HS-5 (cell line): ENCODE measurements around the gene EEF1AKMT4.

ENCODE experiments used
- DNase-seq: peaks from one replicate; pipeline ENCODE4 v3.0.0-alpha.2; 2012; ENCODE audit warnings: low read depth

The EEF1AKMT4 gene

DNA sequence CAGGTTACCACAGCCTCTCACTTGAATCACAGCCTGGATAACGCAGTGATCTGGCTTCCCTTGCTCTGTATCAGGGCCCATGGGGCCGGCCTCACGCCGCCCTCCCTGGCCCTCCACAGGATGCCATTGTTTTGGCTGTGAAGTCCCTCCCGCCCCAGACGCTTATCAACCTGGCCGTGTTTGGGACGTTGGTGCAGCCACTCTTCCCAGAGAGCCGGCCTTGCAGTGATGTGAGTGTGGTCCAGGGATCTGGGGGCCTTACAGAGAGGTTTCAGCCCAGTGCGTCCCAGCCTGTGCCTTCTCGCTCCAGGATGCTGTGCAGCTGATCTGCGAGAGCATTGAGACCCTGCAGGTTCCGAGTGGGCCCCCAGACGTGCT, 13.4 kb upstream of the EEF1AKMT4 start:
- DNase-seq = no peak

DNA sequence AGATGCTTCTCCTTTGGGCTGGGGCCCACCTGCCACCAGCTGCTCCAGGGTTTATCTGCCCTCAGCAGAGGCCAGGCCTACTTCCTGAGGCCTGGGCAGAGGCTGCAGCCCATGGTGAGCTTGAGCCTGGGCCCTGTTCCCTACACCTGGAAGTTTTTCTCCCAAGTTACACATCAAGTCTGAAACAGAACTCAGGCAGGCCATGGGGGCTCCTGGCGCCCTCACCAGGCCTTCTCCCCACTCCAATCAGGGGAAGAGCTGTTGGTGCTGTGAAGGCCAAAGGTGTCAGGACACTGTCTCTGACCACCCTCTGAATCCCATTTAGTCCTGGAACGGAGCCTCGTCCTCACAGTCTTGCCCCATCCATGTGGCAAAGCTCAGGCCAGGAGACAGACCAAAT, 12.8 kb upstream of the EEF1AKMT4 start:
- DNase-seq = no peak

DNA sequence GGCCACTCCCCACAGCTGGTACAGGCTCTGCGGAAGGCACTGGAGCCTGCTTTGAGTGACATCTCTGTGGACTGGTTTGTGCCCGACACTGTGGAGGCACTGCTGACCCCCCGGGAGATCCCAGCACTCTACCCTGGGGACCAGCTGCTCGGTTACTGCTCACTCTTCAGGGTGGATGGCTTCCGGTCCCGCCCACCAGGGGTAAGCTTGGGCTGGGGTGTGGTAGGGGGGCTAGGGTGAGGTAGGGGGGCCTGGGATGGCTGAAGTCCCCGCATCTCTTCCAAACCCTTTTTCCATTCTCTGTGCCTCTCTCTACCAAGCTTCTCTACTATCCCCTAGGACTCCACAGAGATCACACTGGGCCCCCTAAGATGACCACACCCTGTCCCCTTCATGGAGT, 12.3 kb upstream of the EEF1AKMT4 start:
- no peak for DNase-seq

DNA sequence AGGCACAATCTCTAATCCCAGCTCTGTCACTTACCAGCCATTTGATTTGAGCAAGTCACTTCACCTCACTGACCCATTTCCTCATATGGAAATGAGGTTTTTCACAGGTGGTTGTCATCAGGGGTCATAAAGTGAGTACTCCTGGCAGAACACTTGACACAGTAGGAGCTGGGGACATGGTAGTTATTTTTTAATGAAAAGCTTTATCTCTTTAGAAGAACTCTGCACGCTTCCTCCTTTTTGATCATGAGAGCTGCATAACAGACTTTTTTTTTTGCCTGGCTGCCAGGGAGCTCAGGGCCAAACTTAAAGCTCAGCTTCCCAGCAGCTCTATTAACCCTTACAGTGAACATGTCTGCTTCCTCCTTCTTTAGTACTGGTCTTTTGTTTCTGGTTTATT, 11.7 kb upstream of the EEF1AKMT4 start:
- DNase-seq = no peak

DNA sequence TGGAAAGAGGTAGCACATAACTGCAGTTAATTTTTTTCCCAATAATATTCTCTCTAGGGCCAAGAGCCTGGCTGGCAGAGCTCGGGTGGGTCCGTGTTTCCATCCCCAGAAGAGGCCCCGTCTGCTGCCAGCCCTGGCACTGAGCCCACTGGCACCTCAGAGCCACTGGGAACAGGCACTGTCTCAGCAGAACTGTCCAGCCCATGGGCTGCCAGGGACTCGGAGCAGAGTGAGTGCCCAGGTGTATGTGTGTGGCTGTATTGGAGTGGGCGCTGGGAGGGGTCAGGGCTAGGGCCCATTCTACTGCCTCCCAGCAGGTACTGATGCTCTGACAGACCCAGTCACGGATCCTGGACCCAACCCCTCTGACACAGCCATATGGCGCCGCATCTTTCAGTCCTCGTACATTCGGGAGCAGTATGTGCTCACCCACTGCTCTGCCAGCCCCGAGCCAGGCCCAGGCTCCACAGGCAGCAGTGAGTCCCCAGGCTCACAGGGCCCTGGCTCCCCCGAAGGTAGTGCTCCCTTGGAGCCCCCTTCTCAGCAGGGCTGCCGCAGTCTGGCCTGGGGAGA, 11.1 kb upstream of the EEF1AKMT4 start:
- no peak for DNase-seq

DNA sequence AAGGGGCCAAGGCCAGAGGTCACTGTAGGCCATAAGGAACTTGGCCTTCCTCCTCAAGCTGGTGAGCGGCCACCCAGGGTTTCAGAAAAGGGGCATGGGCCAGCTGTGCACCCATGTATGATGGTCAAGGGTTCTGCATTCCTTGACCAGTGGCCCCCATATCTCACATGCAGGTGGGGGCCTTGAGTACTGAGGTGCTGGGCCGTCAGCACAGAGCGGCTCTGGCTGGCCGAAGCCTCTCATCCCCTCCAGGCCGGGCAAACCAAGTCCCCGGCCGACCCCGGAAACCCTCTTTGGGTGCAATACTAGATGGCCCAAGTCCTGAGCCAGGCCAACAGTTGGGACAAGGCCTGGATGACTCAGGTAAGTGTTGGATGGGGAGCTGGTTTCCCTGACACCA, 10.3 kb upstream of the EEF1AKMT4 start:
- DNase-seq = no peak

DNA sequence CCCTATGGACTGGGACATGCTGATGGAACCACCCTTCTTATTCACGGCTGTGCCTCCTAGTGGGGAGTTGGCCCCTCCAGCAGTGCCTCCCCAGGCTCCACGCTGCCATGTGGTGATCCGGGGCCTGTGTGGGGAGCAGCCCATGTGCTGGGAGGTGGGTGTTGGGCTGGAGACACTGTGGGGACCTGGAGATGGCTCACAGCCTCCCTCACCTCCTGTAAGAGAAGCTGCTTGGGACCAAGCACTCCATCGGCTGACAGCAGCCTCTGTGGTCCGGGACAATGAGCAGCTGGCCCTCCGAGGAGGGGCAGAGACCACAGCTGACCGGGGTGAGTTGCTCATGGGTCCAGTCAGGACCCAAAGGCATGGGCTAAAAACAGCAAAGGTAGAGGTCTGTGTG, 9.8 kb upstream of the EEF1AKMT4 start:
- no peak for DNase-seq

DNA sequence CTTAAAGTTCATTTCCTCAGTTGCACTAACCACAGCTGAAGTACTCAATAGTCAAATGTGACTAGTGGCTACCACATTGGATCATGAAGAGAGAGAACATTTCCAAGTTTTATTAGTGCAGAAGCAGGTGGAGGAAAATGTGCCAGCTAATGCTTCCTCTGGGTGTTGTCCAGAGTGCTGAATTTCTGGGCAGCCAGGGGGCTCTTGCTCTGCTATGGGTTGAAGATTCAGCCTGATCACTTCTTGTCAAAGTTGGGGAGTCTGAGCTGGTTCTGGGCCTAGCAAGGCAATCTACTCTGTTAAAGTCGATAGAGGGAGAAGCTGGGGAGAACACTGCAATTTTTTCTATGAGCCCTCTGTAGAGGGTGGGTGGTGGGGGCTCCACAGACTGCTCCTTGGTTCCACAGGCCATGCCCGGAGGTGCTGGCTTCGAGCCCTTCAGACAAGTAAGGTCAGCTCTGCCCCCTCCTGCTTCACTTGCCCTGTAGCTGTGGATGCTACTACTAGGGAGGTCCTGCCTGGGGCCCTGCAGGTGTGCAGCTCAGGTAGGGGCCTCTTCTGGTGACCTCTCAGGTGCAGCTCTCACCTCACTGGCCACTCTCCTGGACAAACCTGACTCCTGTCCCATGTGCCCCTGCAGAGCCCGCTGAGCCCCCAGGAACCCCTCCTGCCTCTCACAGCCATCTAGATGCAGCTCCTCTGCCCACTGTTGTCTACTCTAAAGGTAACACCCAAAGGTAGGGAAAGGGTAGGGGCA, 8.9 kb upstream of the EEF1AKMT4 start:
- no peak for DNase-seq

DNA sequence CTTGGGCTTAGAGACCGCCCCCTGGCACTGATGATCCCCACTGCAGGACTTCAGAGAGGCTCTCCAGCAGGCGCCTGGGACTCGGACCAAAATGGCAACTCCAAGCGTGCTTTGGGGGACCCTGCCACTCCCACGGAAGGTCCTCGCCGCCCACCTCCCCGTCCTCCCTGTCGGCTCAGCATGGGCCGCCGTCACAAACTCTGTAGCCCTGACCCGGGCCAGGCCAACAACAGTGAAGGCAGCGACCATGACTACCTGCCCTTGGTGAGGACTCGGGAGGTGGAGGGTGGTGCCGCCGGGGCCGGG, 8.4 kb upstream of the EEF1AKMT4 start:
- no peak for DNase-seq

DNA sequence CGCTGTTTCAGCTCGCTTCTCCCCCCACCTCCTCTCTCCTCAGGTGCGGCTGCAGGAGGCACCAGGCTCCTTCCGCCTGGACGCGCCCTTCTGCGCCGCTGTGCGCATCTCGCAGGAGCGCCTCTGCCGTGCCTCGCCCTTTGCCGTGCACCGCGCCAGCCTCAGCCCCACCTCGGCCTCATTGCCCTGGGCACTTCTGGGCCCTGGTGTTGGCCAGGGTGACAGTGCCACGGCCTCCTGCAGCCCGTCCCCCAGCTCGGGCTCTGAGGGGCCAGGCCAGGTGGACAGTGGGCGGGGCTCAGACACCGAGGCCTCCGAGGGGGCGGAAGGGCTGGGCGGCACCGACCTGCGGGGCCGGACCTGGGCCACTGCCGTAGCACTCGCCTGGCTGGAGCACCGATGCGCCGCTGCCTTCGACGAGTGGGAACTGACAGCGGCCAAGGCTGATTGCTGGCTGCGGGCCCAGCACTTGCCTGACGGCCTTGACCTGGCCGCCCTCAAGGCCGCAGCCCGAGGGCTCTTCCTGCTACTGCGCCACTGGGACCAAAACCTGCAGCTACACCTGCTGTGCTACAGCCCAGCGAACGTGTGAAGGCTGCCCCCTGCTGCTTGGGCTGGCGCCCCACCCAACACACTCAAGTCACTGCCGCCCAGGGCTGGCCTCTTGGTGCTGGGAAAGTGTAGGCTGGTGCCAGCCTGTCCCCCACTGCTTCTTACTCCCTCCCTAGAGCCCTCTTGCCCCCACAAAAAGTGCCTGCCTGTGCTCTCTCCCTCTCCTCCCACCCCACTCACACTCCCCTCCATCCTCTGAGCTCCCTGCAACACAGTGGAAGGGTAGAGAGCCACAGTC, 7.8 kb upstream of the EEF1AKMT4 start:
- DNase-seq = no peak

DNA sequence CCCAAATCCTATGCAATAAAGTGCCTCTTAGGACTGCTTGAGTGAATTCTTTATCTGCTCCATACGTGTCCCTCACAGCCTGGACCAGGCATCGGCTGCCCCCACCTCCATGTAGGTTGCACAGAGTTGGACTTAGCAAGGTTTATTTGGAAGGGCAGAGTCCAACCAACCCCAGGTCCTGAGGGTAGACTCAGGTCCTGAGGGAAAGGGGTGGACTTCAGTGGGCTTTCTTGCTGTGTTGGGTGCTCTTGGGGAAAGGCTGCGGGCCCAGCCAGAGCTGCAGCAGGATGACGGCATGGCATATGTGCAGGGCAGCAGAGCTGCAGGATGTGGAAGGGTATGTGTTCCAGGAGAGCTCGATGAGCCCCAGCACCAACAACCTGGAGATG, 7.2 kb upstream of the EEF1AKMT4 start:
- DNase-seq = no peak

DNA sequence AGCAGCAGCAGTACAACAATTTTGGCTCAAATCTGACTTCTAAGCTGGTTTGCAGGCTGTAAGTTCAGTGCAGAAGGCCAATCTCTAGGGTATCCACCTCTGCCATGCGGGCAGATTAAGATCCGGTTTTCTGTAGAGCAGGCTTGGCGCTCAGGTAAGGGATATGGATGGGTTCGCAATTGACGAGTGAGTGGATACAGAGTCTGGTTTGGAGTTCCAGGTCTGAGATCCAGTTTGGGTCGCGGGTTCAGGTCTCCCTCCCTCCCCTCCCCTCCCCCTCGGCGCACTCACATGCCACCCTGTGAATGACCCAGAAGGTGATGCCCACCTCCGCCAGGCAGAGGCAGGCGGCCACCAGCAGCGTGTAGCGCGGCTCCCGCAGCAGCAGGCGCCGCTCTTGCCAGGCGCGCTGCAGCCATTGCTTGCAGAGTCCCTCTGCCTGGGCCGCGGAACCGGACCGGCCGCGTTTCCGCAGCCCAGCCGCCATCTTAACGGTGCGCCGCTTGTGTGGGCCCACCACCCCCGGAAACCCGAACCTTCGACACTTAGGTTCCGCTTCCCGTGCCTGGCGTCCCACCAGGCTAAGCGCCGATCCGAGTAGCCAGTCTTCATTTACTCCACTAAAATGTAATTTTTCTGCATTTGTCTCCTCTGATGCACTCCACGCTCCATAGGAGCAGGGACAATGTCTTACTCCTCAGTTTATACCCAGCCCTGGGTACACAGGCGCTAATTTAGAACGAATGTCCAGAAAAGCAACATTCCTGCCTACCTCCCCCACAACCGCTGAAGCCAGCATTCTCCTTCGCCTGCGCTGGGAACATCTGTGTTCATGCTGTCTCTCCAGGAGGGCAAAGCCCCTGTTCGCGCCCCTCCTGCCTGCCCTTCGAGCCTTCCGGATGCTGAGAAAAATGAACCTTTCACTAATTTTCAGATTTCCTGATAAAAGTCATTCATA, 739 bp upstream of the EEF1AKMT4 start, which contains the start of gene ALG3:
TSS of gene ALG3 (minus strand) at position 509 of the 958 bp plus-strand sequence. CDS start at position 487, 22 bp downstream.
- DNase-seq = peak; percentile 58

DNA sequence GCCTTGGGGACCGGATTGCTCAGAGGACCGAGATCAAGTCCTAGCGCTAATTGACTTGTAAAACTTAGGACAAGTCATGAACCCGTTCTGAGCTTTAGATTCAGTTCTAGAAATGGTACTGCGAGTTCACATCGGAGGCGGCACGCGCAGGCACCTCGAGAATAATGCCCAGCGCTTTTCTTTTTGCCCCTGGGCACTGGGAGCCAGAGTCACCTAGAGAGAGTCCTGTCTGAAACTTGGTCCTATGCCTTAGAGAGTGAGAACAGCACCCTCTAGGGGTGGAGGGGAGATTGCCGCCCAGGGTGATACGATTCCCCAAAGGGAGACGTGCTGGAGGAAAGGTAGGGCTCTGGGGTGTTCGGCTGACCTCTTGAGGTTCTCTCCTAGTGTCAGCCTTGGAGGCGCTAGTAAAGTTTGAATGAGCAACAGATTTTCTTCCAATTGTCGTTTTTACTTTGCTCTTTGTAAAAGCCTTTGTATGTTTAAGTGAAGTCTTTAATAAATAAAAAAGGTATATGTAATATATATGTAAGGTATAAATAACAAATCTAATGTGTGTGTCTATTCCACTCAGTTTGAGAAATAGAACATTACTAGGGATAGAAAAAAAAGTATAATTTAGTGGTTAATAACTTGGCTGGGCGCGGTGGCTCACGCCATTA, 826 bp downstream of the EEF1AKMT4 start:
- DNase-seq = peak; percentile 87

DNA sequence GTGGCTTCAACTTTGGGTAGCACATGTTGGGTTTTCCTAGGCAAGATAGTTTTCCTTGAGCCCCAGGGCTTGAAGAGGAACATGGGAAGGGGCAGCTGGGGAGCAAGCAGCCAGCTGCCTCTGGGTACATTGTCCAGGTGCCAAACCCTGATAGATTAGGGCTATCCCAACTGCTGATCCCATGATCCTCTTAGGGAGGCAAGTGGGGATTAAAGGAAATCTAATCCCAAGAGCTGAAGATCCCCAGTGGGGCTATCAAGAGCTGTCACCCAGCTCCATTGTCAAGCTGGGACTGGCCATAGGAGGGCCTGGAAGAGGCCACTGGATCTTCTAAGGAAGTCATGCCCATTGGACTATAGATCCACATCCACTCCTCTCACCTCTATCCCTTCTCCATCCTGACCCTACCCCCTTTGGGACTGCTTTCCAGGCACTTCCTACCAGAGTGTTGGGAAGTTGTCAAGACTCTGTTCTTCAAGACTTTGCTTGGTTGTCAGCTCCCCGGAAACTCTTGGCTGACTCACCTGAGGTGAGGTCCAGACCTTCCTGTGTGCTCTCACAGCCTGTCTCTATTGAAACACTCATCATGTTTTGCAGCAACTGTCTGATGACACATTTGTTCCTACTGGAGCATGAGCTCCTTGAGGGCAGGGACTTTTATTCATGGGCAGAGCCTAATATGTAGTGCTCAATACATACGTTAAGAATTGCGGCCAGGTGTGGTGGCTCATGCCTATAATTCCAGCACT, 6.0 kb downstream of the EEF1AKMT4 start:
- no peak for DNase-seq

DNA sequence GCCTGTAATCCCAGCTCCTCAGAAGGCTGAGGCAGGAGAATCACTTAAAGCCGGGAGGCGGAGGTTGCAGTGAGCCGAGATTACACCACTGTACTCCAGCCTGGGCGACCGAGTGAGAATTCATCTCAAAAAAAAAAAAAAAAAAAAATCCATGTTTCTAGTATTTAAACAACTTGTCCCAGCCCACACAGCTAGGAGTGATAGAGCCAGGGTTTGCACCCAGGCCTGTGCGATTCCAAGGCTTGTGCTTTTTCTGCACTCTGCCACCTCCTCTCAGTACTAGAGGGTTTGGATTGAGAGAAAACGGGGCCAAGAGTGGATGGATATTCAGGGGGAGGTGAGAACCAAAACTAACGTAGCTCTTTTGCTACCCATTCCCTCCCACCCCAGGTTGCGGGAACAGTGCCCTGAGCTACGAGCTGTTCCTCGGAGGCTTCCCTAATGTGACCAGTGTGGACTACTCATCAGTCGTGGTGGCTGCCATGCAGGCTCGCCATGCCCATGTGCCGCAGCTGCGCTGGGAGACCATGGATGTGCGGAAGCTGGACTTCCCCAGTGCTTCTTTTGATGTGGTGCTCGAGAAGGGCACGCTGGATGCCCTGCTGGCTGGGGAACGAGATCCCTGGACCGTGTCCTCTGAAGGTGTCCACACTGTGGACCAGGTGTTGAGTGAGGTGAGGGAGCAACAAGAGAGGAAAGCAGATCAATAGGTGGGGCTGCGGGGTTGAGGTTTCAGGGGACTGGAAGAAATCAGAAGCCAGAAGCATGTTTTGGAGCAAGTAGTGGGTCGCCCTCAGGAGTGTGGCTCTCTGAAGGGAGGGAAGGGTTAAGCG, 7.8 kb downstream of the EEF1AKMT4 start:
- DNase-seq = no peak

DNA sequence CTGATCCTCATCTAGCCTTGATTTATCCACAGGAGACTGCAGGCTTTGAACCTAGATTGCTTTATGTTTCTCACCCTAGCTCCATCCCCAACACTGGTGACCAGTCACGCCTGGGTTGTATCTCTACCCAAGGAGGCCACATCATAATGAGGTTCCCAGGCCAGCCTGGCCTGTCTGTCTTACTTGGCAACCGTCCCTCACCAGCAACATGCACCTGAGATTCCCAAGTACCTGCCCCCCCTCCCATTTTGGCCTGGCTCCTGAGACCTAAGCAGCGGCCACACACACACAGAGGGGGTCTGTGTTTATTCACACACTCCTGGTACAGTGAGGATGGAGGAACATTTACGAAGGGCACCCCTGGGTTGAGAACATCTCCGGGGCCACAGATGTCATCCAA, 9.5 kb downstream of the EEF1AKMT4 start:
- no peak for DNase-seq

DNA sequence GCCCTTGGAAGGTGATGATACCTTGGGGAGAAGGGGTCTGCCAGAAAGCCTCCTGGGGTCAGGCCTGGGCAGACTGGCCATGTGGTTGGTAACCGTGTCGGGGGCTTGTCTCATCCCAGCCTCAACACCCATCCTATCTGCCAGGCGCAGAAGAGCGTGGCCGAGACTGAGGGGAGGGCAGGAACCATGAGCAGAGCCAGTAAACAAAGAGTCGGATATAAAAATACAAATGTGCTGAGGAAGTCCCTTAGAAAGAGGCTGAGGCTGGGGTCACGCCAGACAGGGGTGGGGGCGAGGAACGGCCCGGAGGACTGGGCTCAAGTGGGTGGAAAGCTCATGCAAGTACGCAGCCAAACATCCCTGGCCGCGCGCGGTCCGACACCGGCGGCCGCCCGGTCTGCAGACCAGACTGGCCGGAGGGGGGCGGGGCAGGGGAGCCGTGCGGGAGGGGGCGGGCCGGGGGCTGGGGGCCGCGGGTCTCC, 10.0 kb downstream of the EEF1AKMT4 start:
- no peak for DNase-seq

DNA sequence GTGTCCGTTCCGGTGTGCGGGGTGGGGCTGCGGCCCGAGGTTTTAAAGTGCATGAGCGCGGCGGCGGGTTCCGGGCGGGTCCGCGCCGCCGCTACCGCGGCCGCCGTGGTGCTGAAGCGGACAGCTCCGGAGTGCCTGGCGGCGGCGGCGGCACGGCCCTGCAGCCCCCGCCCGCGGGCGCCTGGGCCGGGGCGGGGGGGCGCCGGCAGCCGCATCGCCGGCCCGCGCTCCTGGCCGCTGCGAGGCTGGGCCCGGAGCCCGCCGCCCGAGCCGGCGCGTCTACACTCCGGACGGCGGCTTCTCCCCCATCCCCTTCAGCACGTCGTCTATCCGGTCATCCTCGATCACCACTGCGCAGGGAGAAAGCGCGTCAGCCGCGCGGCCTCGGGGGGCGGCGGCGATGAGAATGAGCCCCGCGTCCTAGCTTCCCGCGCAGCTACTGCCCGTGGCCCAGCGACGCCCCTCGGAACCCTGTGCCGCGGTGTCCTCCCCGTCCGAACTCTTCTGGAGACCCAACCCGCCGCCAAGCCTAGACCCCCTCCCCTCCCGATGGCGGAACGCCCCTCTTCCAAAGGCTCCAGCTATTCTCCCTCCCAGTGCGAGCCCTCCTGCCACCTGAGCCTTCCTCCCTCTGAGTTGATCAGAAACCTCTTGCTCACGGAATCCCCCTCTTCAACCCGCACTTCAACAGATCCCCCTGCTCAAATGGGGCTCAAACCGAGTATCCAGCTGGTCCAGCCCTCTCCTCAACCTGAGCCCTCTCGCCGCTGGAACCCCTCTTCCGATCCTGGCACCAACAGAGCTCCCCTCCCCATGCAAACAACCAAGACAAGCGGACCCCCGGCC, 10.6 kb downstream of the EEF1AKMT4 start:
- no peak for DNase-seq
